ENCODE measurements around the gene CAMSAP1.

The CAMSAP1 gene

DNA sequence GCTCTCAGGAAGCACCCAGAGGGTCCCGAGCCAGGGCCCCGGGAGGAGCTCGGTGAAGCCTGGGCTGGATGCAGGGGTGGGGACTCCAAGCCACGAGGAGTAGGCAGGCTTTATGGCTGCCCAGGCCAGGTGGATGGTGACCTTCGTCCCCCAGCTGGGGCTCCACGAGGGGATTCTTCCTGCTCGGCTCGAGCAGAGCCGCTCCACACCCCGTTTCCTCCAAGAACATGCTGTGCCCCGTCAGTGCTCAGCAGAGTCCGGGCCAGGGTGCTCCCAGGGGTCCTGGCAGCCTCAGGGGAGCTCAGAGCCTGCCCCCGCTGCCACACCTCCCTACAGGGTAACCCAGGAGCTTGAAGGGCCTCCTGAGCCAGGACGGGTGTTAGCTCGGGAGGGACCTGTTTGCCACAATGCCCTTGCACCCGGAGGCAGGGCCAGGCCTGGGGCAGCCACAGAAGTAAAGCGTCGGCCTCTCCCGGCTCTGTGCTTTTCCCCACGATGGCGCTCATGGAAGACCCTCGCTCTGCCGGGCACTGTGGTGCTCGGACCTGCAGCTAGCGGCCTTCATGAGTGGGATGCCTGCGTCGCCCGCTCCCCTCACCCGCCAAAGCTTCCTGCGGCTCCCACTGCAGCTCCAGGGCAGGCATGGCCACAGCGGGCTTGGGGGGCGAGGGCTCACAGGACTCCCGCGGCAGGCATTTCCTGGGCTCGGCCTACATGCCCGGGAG lies 118.6 kb downstream of the CAMSAP1 start:
- no peak for DNase-seq

GRCh38 chr9:135787776-135788575 lies 119.4 kb downstream of the CAMSAP1 start:
- DNase-seq = no peak

- no peak for DNase-seq
Measured at GRCh38 chr9:135787317-135787716, 120.0 kb downstream of the CAMSAP1 start.

- no peak for DNase-seq
Measured at GRCh38 chr9:135786146-135786690, 121.1 kb downstream of the CAMSAP1 start.

- no peak for DNase-seq
Measured at GRCh38 chr9:135785013-135785575, 122.3 kb downstream of the CAMSAP1 start.

DNA sequence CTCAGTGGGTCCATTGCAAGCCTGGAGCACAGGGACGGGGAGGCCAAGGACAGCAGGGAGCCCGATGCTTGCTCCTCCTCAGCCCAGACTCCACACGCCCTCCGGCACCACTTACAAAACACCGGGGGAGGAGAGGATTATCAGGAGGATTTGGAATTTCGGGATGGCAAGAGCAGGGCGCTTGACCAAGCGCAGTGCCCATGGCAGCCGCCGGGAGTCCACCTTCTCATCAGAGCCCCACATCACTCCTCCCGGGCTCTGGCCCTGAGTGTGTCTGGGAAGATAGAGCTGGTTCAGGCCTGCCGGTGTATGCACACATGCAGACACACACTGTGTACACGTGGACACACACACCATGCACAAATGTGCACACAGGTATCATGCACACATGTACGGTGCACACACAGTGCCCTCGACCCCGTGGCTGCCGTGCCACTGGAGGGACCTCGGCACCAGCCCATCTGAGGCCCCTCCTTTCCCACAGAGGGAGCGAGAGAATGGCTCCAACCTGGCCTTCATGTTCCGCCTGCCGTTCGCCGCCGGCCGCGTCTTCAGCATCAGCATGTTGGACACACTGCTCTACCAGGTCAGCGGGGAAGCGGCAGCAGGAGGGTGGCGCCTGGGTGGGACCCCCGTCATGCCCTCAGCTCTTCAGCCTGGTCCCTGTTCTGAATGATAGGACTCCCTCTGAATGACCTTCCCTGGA lies 123.7 kb downstream of the CAMSAP1 start:
- DNase-seq = no peak

- no peak for DNase-seq
Measured at GRCh38 chr9:135782946-135783345, 124.4 kb downstream of the CAMSAP1 start.

GRCh38 chr9:135780626-135781025 lies 126.7 kb downstream of the CAMSAP1 start:
- no peak for DNase-seq

- no peak for DNase-seq
Measured at GRCh38 chr9:135780086-135780485, 127.3 kb downstream of the CAMSAP1 start.

DNA sequence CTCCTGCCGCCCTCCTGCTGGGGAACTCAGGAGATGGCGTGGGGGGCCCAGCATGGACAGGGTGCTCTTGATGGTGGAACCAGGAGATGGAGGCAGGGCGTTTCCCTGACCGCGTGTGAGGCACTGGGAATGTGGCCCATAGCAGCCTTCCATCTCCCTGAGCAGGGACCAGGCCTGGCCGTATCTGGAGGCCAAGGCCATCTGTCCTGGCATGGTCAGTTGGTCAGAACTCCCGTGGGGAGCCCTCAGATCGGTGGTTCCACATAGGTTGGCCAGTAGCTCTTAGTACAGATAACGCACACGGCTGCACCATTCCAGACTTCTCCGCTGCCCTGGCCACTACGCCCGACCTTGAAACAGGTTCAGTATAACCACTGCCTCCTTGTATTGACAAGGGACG lies 127.8 kb downstream of the CAMSAP1 start:
- no peak for DNase-seq

DNA sequence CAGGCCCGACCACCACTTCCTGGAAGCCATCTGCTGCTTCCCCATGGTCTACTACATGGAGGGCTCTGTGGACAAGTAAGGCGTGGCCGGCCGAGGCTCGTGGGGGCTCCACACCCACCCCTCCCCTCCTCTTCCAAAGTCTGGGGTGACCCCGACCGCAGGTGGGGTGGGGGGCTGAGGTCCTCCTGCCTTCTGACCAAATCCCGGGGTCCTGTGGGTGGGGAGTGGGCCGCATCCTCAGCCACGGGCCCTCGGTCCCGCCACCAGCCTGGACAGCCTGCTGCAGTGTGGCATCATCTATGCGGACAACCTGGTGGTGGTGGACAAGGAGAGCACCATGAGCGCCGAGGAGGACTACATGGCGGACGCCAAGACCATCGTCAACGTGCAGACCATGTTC lies 128.9 kb downstream of the CAMSAP1 start:
- DNase-seq = no peak

DNA sequence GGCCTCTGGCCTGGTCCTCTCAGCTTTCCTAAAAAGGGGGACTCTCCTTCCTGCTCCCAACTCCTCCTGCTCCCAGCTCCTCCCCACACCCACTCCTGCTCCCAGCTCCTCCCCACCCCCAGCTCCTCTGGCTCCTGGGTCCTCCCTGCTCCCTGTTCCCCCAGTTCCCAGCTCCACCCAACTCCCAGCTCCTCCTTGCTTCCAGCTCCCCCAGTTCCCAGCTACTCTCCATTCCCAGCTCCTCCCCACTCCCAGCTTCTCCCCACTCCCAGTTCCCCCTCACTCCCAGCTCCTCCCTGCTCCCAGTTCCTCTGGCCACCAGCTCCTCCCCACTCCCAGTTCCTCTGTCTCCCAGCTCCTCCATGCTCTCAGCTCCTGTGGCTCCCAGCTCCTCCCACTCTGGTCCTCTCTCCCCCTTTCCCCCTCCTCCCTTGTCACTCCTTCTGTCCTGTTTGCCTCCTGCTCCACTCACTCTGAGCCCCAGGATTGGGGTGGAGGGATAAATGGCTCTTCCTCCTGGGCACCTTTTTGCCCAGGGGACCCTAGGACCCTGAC lies 129.6 kb downstream of the CAMSAP1 start:
- DNase-seq = no peak

GRCh38 chr9:135776893-135777622 lies 130.3 kb downstream of the CAMSAP1 start:
- peak; percentile 9 for DNase-seq

DNA sequence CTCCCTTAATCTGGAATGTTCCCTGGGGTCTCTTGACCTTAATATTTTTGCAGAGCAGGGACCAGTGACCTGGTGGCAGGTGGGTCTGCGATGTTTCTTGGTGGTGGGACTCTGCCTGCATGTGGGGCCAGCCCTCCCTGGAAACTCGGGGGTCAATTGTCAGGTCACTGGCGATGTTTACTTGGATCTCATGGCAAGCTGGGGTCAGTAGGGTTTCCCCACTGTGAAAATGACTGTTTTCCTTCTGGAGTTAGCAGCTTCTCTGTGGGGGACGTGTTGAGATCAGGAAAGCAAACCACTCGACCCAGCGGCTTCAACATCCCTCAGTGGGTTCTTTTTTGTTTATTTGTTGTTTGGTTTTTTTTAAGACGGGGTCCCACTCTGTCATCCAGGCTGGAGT lies 131.4 kb downstream of the CAMSAP1 start:
- no peak for DNase-seq

GRCh38 chr9:135774794-135775525 lies 132.4 kb downstream of the CAMSAP1 start:
- DNase-seq = no peak

DNA sequence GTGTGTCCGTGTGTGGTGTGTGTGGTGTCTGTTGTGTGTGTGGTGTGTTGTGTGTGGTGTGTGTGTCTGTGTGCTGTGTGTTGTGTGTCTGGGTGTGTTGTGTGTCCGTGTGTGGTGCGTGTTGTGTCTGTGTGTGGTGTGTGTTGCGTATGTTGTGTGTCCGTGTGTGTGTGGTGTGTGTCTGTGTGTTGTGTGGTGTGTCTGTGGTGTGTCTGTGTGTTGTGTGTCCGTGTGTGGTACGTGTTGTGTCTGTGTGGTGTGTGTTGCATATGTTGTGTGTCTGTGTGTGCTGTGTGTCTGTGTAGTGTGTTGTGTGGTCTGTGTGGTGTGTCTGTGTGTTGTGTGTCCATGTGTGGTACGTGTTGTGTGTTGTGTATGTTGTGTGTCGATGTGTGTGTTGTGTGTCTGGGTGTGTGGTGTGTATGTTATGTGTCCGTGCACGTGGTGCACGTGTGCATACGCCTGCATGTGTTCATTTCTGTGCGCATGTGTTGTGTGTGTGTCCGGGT lies 133.1 kb downstream of the CAMSAP1 start:
- no peak for DNase-seq

DNA sequence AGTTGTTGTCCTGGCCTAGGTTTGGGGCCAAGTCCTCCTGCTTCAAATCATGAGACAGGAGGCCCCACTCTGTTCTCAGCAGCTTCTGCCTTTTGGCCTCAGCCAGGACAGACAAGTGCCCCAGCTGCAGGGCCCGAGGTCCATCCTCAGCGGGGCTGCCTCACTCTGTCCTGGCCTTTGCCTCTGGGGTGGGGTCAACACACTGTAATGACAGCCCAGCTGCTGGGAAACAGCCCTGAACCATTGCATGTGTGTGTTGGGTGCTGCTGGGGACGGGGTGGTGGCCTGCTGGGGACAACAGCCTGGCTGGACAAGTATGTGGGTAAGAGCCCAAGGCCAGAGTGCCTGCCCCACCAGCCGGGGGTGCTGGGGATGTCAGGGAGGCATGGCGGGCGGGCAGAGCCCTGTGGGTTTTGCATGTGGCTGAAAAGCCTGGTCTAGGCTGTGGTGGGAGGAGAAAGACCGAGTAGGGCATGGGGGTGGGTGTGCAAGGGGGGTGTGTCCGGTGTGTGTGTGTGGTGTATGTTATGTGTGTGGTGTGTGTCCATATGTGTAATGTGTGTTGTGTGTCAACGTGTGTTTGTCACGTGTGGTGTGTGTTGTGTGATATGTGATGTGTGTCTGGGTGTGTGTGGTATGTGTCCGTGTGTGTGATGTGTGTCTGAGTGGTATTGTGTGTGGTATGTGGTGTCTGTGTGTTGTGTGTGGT lies 133.7 kb downstream of the CAMSAP1 start:
- DNase-seq = no peak

GRCh38 chr9:135772702-135773493 lies 134.4 kb downstream of the CAMSAP1 start:
- DNase-seq = no peak

DNA sequence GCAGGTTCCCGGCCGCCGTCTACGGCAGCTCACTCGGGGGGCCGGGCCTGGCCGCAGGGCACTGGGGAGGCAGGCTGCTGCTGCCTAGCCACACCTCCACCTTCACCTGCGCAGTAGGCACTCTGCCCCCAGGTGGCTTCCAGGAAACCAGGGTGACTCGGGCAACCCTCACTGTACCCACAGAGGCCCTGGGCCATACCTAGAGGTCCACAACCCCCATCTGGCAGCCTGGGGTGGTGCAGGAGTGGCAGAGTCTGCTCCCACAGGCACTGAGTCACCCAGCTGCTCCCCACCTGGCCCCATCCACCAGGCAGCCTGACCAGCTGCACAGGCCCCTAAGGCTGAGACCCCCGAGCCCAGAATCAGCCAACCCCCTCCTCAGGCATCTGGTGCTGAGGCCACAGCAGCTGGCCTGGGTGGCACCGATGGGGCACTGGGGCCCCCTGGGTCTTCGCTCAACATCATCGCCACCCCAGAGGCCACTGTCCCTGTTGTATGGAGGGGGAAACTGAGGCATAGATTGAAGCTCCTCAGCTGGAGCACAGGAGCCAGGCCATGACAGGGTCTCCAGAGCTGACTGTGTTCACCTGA lies 135.2 kb downstream of the CAMSAP1 start:
- DNase-seq = no peak

All from CD4-positive, alpha-beta T cell treated with Interleukin-4 for 4 hours (primary cell).